ENCODE measurements around the gene PRPF18. TPM values are rescaled to one million over a fixed set of nuclear protein-coding genes. Genes with fewer than 3 reads are reported as not detected.

The PRPF18 gene
- polyA plus RNA-seq, 5 donors: 23.4 to 31.3 (median 28.5) TPM

DNA sequence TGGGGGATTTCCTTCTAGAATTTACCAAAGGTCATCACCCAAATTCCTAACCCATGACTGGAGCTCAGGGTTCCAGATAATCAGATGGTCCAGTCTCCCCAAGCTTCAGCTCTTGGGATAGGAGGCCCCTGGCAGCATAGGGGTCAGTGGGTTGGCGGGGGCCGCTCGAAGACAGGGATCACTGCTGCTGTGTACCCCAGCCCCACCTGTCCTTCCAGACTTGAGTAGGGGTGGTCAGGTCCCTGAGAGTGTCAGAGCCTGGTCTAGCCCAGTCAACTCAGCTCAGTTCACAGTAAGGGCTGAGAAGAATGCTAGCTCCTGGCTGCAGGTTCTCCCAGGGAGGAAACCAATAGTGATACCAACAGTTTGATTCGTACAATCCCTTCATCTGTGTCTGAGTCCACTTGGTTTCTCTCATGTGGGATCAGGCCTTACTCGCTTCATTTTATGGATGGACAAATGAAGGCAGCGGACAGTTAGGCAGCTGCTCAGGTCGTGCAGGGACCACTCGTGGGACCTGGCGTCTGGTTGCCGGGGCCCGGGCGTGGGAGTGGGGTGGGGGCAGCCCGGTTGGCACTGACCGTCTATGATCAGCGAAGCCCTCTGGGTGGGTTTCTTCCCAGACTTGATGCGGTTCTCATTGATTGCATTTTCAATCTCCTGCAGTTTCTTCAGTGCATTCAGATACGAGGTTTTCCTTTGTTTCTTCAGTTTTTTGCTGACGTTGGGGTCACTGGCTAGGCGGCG is 78.9 kb downstream of the PRPF18 start:
- no peak for DNase-seq

DNA sequence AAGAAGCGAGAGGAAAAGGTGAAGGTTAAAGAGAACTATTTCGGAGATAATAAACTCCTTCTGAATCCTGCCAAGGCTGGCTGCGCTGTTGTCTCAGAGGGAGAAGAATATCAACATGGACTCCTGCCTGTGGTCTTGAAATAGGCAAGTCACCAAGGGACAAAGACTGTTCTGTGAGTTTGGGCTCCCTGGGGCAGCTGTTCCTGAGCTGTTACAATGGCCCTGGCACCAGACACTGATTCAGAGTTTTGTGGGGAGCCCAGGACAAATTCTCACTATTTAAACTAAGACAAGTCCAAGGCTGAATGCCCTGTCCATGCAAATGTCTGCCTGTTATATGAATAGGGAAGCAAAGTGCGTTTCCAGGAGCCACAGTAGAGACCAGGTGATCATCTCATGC is 81.4 kb downstream of the PRPF18 start:
- no peak for DNase-seq

DNA sequence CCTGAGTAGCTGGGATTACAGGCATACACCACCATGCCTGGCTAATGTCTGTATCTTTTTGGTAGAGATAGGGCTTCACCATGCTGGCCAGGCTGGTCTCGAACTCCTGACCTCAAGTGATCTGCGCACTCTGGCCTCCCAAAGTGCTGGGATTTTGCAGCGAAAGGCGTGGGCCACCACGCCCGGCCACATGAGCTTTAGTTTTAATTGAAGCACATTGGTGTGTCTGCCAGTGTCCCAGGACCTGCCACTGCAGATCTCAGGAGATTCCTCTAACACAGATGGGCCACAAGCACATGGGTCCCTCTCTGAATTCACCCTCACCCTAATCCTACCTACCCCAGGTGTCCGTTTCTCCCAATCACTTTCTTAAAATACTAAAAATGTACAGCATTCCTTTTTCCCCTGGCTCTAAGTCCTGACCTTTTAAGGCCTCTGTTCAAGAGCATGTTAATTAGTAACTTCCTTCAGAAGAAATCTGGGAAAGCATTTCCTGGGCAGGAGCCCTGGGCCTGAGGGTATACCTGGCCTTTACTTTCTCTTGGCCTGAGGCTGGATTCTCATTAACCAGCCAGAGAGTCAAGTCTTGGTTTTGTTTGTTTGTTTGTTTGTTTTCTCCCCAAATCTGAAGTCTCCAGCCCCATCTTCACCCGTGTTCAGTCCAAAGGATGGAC is 82.6 kb downstream of the PRPF18 start:
- no peak for DNase-seq

DNA sequence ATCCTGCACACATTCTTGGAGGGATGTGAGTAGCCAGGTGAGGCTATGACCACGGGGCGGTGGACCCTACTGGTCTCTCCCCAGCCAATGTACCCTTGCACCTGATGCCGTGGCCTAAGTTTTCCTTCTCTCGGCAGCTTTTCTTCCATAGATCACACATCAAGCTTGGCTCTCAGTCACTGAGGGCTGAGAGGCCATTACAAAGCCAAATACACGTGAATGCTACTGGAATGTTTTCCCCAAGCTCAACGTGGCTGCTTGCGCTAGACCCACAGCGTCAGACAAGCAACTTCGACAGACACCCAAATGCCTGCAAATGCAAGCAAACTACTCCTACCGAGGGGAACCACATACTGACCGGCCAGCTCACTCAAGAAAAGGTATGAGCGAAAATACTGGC is 83.1 kb downstream of the PRPF18 start:
- DNase-seq: no peak

DNA sequence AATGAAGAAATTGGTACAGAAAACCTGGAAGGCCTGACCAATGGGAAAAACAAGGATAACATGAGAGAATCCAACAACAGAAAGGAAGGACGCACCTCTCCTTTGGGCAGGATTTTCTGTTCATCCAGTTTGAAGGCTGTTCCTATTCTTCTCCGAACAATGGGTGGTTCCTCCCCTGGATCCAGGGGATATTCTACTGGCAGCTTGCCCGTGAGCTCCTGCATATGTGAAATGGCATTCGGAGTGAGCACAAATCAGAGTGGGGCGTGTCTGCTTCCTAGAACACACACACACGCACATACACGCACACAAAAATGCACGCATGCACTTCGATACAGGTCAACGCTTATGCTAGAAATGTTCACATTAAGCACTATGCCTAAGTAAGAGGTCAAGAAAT is 83.5 kb downstream of the PRPF18 start:
- DNase-seq: no peak

DNA sequence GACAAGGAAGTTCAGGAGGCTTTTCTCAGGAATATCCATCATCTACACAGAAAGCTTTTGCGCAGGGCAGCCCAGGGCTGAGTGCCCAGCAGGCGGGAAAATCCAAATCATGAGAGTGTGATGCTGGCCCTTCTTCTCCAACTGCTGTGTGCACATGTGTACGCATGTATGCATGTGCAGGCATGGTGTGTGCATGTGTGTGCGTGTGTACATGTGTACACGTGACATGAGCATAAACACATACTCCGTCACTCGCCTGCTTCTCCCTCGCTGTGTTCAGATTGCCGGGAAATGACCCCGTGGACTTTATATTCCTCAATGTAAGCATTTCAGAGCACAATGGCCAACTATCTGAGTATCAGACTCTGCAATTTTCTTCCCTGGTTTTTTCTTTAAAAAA is 85.1 kb downstream of the PRPF18 start:
- no peak for DNase-seq

DNA sequence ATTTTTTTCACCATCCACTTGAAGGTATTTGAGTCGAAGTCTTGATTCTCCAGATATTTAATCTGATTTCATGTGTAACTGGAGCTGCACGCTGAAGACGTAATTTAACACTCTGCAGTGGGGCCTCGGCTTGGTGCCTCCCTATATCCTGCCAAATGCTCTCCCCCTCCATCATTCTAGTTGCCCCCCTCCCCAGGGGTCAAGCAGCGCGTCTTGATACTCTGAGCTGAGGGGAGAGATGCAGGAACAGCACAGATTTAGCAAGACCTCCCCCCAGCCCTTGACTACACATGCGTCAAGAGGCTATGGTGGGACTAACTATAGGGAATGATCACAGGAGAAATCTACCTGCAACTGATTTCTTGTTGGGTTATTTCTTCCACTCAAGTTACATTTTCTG is 85.8 kb downstream of the PRPF18 start:
- DNase-seq: no peak

DNA sequence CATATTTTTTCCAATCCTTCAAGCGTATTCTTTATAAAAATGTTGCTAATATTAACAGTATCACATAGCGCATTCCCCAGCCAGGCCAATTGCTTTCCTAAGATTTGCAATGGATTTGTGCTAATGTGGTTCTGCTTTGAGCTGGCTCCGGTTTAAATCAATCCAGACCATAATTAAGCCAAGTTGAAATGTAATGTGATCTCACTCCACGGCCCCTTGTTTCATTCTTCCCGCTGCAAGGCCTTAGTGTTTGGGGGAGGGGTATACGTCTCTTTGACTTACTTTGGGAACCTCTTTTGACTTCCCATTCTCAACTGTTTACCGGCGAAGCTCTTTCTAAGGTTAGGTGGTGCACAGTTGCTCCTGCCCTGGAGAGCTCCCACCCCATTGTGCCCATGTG is 86.4 kb downstream of the PRPF18 start:
- DNase-seq: no peak

DNA sequence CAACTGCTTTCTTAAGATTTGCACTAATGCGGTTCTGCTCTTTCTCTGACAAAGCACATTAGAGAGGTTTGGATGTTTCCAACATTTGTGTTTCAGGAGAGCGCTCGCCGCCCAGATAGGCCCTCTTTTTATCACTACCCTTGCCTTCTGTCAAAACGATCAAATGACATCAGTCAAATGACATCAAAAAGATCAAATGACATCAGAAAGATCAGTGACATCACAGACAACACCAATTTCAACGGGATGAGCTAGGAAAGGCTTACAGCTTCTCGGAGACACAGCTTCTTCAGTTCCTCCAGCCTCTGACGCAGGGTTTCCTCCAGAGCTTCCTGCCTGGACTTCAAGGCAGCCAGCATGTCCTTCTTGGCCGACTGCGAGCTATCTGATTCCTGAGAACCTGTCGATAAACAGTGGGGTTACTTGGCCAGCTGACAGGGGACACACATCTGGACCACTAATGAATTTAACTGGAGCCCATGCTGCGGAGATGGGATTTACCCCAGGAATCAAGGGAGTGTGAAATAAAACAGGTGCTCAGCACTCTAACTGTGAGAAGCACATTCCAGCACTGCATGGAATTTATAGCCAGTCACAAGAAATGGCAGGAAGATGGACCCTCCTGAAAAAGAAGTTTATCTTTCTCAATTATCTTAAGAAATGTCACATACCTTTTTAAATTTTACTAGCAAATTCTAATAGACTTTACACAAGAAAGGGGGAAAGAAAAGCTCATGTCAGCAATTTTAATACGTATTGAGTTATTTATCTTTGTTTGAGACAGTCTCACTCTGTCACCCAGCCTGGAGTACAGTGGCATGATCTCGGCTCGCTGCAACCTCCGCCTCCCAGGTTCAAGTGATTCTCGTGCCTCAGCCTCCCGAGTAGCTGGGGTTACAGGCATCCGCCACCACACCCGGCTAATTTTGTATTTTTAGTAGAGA is 88.2 kb downstream of the PRPF18 start:
- DNase-seq: no peak

DNA sequence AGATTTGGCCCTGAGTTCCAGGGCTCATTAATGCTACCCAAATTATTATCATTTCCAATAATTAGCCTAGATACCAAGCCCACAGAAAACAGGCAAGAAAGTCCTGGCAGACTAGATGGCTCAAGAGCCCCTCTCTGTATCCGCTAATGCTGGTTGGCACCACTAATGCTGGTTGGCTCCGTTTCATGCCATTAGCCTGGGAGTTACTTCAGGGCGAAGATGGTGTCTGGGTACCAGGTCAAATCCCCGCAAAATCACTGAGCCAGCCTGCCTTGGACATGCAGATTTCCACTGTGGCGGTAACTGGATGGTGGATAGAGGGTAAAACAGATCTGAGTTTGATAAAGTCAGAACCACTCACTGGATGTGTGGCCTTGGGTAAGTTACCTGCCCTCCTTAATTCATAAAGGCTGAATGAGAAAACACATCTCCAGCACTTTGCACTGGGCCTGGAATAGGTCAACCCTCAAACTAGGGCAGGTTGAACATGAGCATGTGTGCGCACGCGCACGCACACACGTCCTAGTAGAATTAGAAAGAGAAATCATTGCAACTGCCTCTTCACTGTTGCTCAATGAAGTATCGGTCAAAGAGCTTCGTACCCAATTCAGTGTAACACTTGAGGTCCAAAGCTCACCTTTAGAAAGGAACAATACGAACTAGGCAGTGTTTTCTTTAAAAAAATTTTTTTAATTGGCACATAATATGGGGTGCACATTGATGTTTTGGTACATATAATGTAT is 91.5 kb downstream of the PRPF18 start:
- no peak for DNase-seq

Other genes with a start within 250 kb of the PRPF18 start
- 100 to 1,000 TPM in 4 of 5 donors, 10 to 100 TPM in 1; 94.1 to 139 (median 112) TPM for gene SEPHS1, start 238.7 kb upstream of the PRPF18 start, polyA plus RNA-seq (ENCODE audit: insufficient read depth in 1 of 5, insufficient read length in 5 of 5, low replicate concordance in 1 of 5)
- gene BEND7, start 58.0 kb upstream of the PRPF18 start, polyA plus RNA-seq (ENCODE audit: insufficient read depth in 1 of 5, insufficient read length in 5 of 5, low replicate concordance in 1 of 5): 10 to 100 TPM; 15.1 to 20.3 (median 19.3) TPM

All from right lung (tissue), 5 donors.